Measurements from ENCODE around the gene CR1.

DNA sequence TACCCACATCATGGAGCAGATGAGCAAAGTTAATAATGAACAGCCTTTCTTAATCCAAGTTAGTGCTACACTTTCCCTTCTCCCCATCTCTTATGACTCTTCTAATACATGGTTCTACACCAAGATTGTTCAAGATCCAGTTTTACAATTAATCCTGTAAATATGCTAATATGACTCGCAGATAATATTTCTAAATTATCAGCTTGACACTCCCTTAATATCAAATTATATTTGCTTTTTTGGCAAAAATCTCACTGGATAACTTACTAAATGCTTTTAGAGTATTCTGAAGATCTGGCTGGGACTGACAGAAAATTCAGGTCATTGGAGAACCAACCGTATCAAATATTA lies 124.6 kb downstream of the CR1 start:
- no peak for TF ChIP-seq CTCF (IDR thresholded peaks at IDR 0.05; ENCODE audit: low read depth, low read length)
- TF ChIP-seq POLR2A (IDR thresholded peaks at IDR 0.05; ENCODE audit: extremely low read depth, insufficient read length) = no peak
- TF ChIP-seq MYC (IDR thresholded peaks at IDR 0.05; ENCODE audit: low read depth, low read length) = no peak
